ENCODE data around the gene C11orf86.

The C11orf86 gene

GRCh38 chr11:66964495-66964894 is 10.6 kb upstream of the C11orf86 start:
- Histone ChIP-seq H3K27me3 (ENCODE audit: insufficient read depth, low read length, poor library complexity, severe bottlenecking) (no peaks in the 10 kb centered on the region), H2AFZ (ENCODE audit: low read length) (no peak overlapping the region), H3K79me2 (ENCODE audit: insufficient read depth, low read length) (no peaks in the 10 kb centered on the region), H3K9me2 (replicated peaks; ENCODE audit: low read depth, low read length) (no peaks in the 10 kb centered on the region), H3K36me3 (ENCODE audit: insufficient read depth, low read length) (no peaks in the 10 kb centered on the region), H3K9ac (ENCODE audit: low read depth, low read length, poor library complexity, severe bottlenecking) (no peak overlapping the region), H3K4me1 (ENCODE audit: insufficient read depth, low read length, poor library complexity, severe bottlenecking) (peaks cover 6% of the 10 kb centered on the region), H3K9me3 (ENCODE audit: insufficient read depth, low read depth, low read length) (no peaks in the 10 kb centered on the region), H3F3A (ENCODE audit: low read depth) (no peaks in the 10 kb centered on the region), H3K4me3 (ENCODE audit: low read length, poor library complexity, severe bottlenecking) (no peak overlapping the region), H3K4me2 (ENCODE audit: low read depth, low read length, poor library complexity, severe bottlenecking) (no peak overlapping the region), H4K20me1 (ENCODE audit: insufficient read depth, low read length, poor library complexity, severe bottlenecking) (no peaks in the 10 kb centered on the region)
- TF ChIP-seq CTCF (conservative IDR thresholded peaks at IDR 0.05; ENCODE audit: low read length) (no peak), EZH2phosphoT487 (IDR thresholded peaks at IDR 0.05; ENCODE audit: borderline replicate concordance) (no peak)

GRCh38 chr11:66966351-66966750 is 8.8 kb upstream of the C11orf86 start:
- no peaks in the 10 kb centered on the region for H3K27me3 ChIP-seq (ENCODE audit: insufficient read depth, low read length, poor library complexity, severe bottlenecking)
- no peak overlapping the region for H2AFZ ChIP-seq (ENCODE audit: low read length)
- no peak overlapping the region for H3K9ac ChIP-seq (ENCODE audit: low read depth, low read length, poor library complexity, severe bottlenecking)

GRCh38 chr11:66967670-66968425 is 7.3 kb upstream of the C11orf86 start:
- Histone ChIP-seq H4K20me1 (ENCODE audit: insufficient read depth, low read length, poor library complexity, severe bottlenecking) (no peaks in the 10 kb centered on the region), H3F3A (ENCODE audit: low read depth) (no peaks in the 10 kb centered on the region), H3K9ac (ENCODE audit: low read depth, low read length, poor library complexity, severe bottlenecking) (no peak overlapping the region), H3K36me3 (ENCODE audit: insufficient read depth, low read length) (no peaks in the 10 kb centered on the region), H3K4me1 (ENCODE audit: insufficient read depth, low read length, poor library complexity, severe bottlenecking) (peaks cover 6% of the 10 kb centered on the region), H3K4me2 (ENCODE audit: low read depth, low read length, poor library complexity, severe bottlenecking) (peak overlapping the region; percentile 9), H2AFZ (ENCODE audit: low read length) (peak overlapping the region; percentile 82), H3K27me3 (ENCODE audit: insufficient read depth, low read length, poor library complexity, severe bottlenecking) (no peaks in the 10 kb centered on the region), H3K79me2 (ENCODE audit: insufficient read depth, low read length) (no peaks in the 10 kb centered on the region), H3K4me3 (ENCODE audit: low read length, poor library complexity, severe bottlenecking) (no peak overlapping the region), H3K9me3 (ENCODE audit: insufficient read depth, low read depth, low read length) (no peaks in the 10 kb centered on the region), H3K9me2 (replicated peaks; ENCODE audit: low read depth, low read length) (no peaks in the 10 kb centered on the region)
- TF ChIP-seq EZH2phosphoT487 (IDR thresholded peaks at IDR 0.05; ENCODE audit: borderline replicate concordance), result no peak
- TF ChIP-seq CTCF (conservative IDR thresholded peaks at IDR 0.05; ENCODE audit: low read length), result no peak

More at GRCh38 chr11:66966351-66966750, 8.8 kb upstream of the C11orf86 start:
- Histone ChIP-seq H3K9me2 (replicated peaks; ENCODE audit: low read depth, low read length) (no peaks in the 10 kb centered on the region), H3K4me1 (ENCODE audit: insufficient read depth, low read length, poor library complexity, severe bottlenecking) (peaks cover 6% of the 10 kb centered on the region), H3K36me3 (ENCODE audit: insufficient read depth, low read length) (no peaks in the 10 kb centered on the region), H3K79me2 (ENCODE audit: insufficient read depth, low read length) (no peaks in the 10 kb centered on the region), H3K9me3 (ENCODE audit: insufficient read depth, low read depth, low read length) (no peaks in the 10 kb centered on the region), H3K4me2 (ENCODE audit: low read depth, low read length, poor library complexity, severe bottlenecking) (no peak overlapping the region), H3K4me3 (ENCODE audit: low read length, poor library complexity, severe bottlenecking) (no peak overlapping the region), H3F3A (ENCODE audit: low read depth) (no peaks in the 10 kb centered on the region), H4K20me1 (ENCODE audit: insufficient read depth, low read length, poor library complexity, severe bottlenecking) (no peaks in the 10 kb centered on the region)
- TF ChIP-seq CTCF (conservative IDR thresholded peaks at IDR 0.05; ENCODE audit: low read length) (no peak), EZH2phosphoT487 (IDR thresholded peaks at IDR 0.05; ENCODE audit: borderline replicate concordance) (no peak)

Measured in Loucy (cell line).